GM23248 (cell line): Measurements from ENCODE around the gene ABL1. TPM values are rescaled to one million over a fixed set of nuclear protein-coding genes. Genes with fewer than 3 reads are reported as not detected.

Source experiments
- DNase-seq: peaks from one replicate; pipeline ENCODE4 v3.0.0-alpha.2; 2015
- H2AFZ ChIP-seq: fragments of 200-600 bp; sonication (generic); 2 replicates; pipeline ENCODE4 v1.6.1; 2016; ENCODE audit warnings: antibody characterized with exemption
- H3F3A ChIP-seq: fragments of 200-600 bp; sonication (generic); 2 replicates; pipeline ENCODE4 v1.6.1; 2016; ENCODE audit warnings: mild to moderate bottlenecking, antibody characterized with exemption, mixed run types; ENCODE audit not compliant: insufficient read depth
- H3K27ac ChIP-seq: fragments of 200-600 bp; sonication (generic); 2 replicates; pipeline ENCODE4 v1.5.1; 2016; ENCODE audit warnings: mild to moderate bottlenecking
- H3K27me3 ChIP-seq: fragments of 200-600 bp; sonication (generic); replicated peaks from 2 replicates; pipeline ENCODE4 v1.6.1; 2016; ENCODE audit warnings: mild to moderate bottlenecking; ENCODE audit not compliant: insufficient read depth
- H3K36me3 ChIP-seq: fragments of 200-600 bp; sonication (generic); 2 replicates; pipeline ENCODE4 v1.6.1; 2016; ENCODE audit warnings: low read depth, mild to moderate bottlenecking
- H3K4me1 ChIP-seq: fragments of 200-600 bp; sonication (generic); 2 replicates; pipeline ENCODE4 v1.6.1; 2016; ENCODE audit warnings: mild to moderate bottlenecking; ENCODE audit not compliant: insufficient read depth
- H3K4me2 ChIP-seq: fragments of 200-600 bp; sonication (generic); one replicate; pipeline ENCODE4 v1.6.1; 2016; ENCODE audit warnings: mild to moderate bottlenecking; ENCODE audit not compliant: unreplicated experiment
- H3K4me3 ChIP-seq: fragments of 200-600 bp; sonication (generic); 2 replicates; pipeline ENCODE4 v1.5.1; 2016; ENCODE audit warnings: mild to moderate bottlenecking
- H3K79me2 ChIP-seq: fragments of 200-600 bp; sonication (generic); 2 replicates; pipeline ENCODE4 v1.6.1; 2016; ENCODE audit warnings: mild to moderate bottlenecking; ENCODE audit not compliant: insufficient read depth
- H3K9ac ChIP-seq: fragments of 200-600 bp; sonication (generic); 2 replicates; pipeline ENCODE4 v1.6.1; 2016; ENCODE audit warnings: mild to moderate bottlenecking
- H3K9me2 ChIP-seq: fragments of 200-600 bp; sonication (generic); 2 replicates; pipeline ENCODE4 v1.6.1; 2016; ENCODE audit warnings: mixed run types, mild to moderate bottlenecking, moderate library complexity; ENCODE audit not compliant: insufficient read depth
- H3K9me3 ChIP-seq: fragments of 200-600 bp; sonication (generic); one replicate; pipeline ENCODE4 v1.6.1; 2017; ENCODE audit warnings: low read depth
- H4K20me1 ChIP-seq: fragments of 200-600 bp; sonication (generic); 2 replicates; pipeline ENCODE4 v1.6.0; 2016; ENCODE audit not compliant: insufficient read depth
- EZH2 ChIP-seq: fragments of 200-600 bp; sonication (generic); IDR thresholded peaks from 2 replicates; pipeline ENCODE4 v1.6.1; 2018; ENCODE audit warnings: antibody characterized with exemption, mild to moderate bottlenecking; ENCODE audit not compliant: insufficient read depth, poor library complexity, severe bottlenecking
- EZH2phosphoT487 ChIP-seq: fragments of 200-600 bp; sonication (generic); IDR thresholded peaks from 2 replicates; pipeline ENCODE4 v1.6.1; 2018; ENCODE audit warnings: antibody characterized with exemption, moderate library complexity, mild to moderate bottlenecking, low read depth; ENCODE audit not compliant: insufficient read depth
- WGBS, 2 experiments: methylation state at CpG; one replicate each; pipeline ENCODE4 v1.1.6; 2015 to 2017; ENCODE audit warnings: low lambda C conversion rate in 2 of 2, low coverage in 1 of 2; ENCODE audit errors: missing lambda C conversion rate in 2 of 2; 5-methylcytosine and 5-hydroxymethylcytosine counted together
- in situ Hi-C: fragments of 300-500 bp; cut with MboI; formaldehyde crosslinking; loops from 2 replicates; pipeline ENCODE4 v1.15.0; 2020
- polyA plus RNA-seq: library from polyadenylated mRNA; unstranded; fragments of >200 nt; fragmentation: Nextera tagmentation; extraction: Ambion mirVana; gene quantifications from 2 replicates; pipeline ENCODE4 v1.2.1, GENCODE V29; 2016
- total RNA-seq: library from RNA; depleted of rRNA; stranded (reverse); fragments of >200 nt; shearing (Covaris generic); gene quantifications from 2 replicates; pipeline ENCODE4 v1.2.3, GENCODE V29; 2014

ABL1 gene
- total and polyA plus RNA-seq, 2 experiments from 2014 or later, result 22.9 to 66.1 TPM

GRCh38 chr9:130923611-130924447 lies 88.8 kb downstream of the ABL1 start:
- no peak for DNase-seq
- Histone ChIP-seq H3K4me1 (peaks cover 12% of the 10 kb centered on the region), H3K36me3 (no peaks in the 10 kb centered on the region), H3K4me3 (no peak overlapping the region), H3K9me2 (no peaks in the 10 kb centered on the region), H3K27me3 (no peaks in the 10 kb centered on the region), H2AFZ (no peak overlapping the region), H3F3A (no peaks in the 10 kb centered on the region), H3K9me3 (no peaks in the 10 kb centered on the region), H3K27ac (no peak overlapping the region), H3K4me2 (no peak overlapping the region), H4K20me1 (no peaks in the 10 kb centered on the region), H3K9ac (no peak overlapping the region), H3K79me2 (no peaks in the 10 kb centered on the region)
- TF ChIP-seq EZH2 (no peak), EZH2phosphoT487 (no peak)
- 92 to 93% methylated on average over 27 to 42 of the region's 42 CpGs for WGBS, 2 experiments
- in situ Hi-C loops, result no loop called here

- Histone ChIP-seq H3K27ac (no peak overlapping the region), H3K4me2 (no peak overlapping the region), H3K79me2 (no peaks in the 10 kb centered on the region), H3K4me3 (no peak overlapping the region), H3K27me3 (no peaks in the 10 kb centered on the region), H3K9ac (no peak overlapping the region), H2AFZ (no peak overlapping the region), H3K9me3 (no peaks in the 10 kb centered on the region), H3K36me3 (no peaks in the 10 kb centered on the region), H3K9me2 (no peaks in the 10 kb centered on the region), H3K4me1 (peaks cover 12% of the 10 kb centered on the region), H3F3A (no peaks in the 10 kb centered on the region), H4K20me1 (no peaks in the 10 kb centered on the region)
- no peak for DNase-seq
- TF ChIP-seq EZH2phosphoT487 (no peak), EZH2 (no peak)
- WGBS, 2 experiments, result 81 to 93% methylated on average over 5 to 10 of the region's 10 CpGs
- in situ Hi-C loops, result no loop called here
Observed at GRCh38 chr9:130924448-130924788, 89.4 kb downstream of the ABL1 start.

GRCh38 chr9:130925050-130925678 lies 90.1 kb downstream of the ABL1 start:
- no peak for DNase-seq

GRCh38 chr9:130927338-130927737 lies 92.3 kb downstream of the ABL1 start:
- no peak overlapping the region for H2AFZ ChIP-seq
- no peak for TF ChIP-seq EZH2phosphoT487
- no peak for TF ChIP-seq EZH2
- DNase-seq, result no peak
- in situ Hi-C loops, result no loop called here
- no peaks in the 10 kb centered on the region for H3K27me3 ChIP-seq
- H3K27ac ChIP-seq, result no peak overlapping the region
- 82 to 88% methylated on average over 8 to 10 of the region's 10 CpGs for WGBS, 2 experiments
- peaks cover 13% of the 10 kb centered on the region for H3K4me1 ChIP-seq
- H3K4me3 ChIP-seq, result no peak overlapping the region
- no peaks in the 10 kb centered on the region for H3K36me3 ChIP-seq
- no peaks in the 10 kb centered on the region for H3K9me2 ChIP-seq
- no peaks in the 10 kb centered on the region for H4K20me1 ChIP-seq
- no peaks in the 10 kb centered on the region for H3K79me2 ChIP-seq
- H3F3A ChIP-seq, result peaks cover 9% of the 10 kb centered on the region; the same call in 1 of the 2 replicates
- no peak overlapping the region for H3K9ac ChIP-seq
- H3K9me3 ChIP-seq, result no peaks in the 10 kb centered on the region
- H3K4me2 ChIP-seq, result no peak overlapping the region

More at GRCh38 chr9:130925050-130925678, 90.1 kb downstream of the ABL1 start:
- no peak overlapping the region for H3K9ac ChIP-seq
- peaks cover 12% of the 10 kb centered on the region for H3K4me1 ChIP-seq
- in situ Hi-C loops, result no loop called here
- no peaks in the 10 kb centered on the region for H3F3A ChIP-seq
- H3K27ac ChIP-seq, result no peak overlapping the region
- H3K27me3 ChIP-seq, result no peaks in the 10 kb centered on the region
- no peak overlapping the region for H3K4me3 ChIP-seq
- H3K79me2 ChIP-seq, result no peaks in the 10 kb centered on the region
- H3K9me3 ChIP-seq, result no peaks in the 10 kb centered on the region
- H4K20me1 ChIP-seq, result no peaks in the 10 kb centered on the region
- no peaks in the 10 kb centered on the region for H3K9me2 ChIP-seq
- WGBS, 2 experiments, result 77 to 84% methylated on average over 18 to 19 of the region's 19 CpGs
- no peaks in the 10 kb centered on the region for H3K36me3 ChIP-seq
- H2AFZ ChIP-seq, result no peak overlapping the region
- H3K4me2 ChIP-seq, result no peak overlapping the region
- no peak for TF ChIP-seq EZH2phosphoT487
- TF ChIP-seq EZH2, result no peak
